ENCODE data around the gene ESYT1. TPM values are rescaled to one million over a fixed set of nuclear protein-coding genes. Genes with fewer than 3 reads are reported as not detected.

The ESYT1 gene
- total RNA-seq, 4 donors from 2014 or later: 128 to 234 (median 167) TPM

DNA sequence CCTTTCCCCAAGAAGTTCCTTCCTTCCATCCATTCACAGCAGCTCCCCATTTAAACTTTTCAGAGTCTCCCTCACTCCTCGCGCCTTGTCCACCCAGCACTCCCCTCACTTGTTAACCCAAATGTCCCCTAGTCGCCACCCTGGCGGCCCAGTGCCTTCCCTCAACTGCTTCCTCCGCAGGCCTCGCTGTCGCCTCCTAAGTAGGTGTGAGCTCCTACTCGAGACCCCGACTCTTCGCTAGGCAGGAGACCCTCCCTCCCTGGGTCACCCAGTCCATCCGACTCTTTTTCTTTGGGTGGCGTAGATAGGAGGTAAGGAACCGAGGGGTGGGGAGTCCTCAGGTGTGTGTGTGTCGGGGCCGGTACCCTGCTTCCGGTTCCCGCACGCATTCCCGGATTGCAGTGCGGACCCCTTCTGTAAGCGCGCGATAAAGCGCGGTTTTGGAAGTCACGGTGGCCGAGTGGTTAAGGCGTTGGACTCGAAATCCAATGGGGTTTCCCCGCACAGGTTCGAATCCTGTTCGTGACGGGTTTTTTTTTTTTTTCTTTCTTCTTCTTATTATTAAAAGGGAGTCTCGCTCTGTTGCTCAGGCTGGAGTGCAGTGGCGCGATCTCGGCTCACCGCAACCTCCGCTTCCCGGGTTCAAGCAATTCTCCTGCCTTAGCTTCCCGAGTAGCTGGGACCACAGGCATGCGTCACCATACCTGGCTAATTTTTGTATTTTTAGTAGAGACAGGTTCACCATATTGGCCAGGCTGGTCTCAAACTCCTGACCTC, 62.0 kb downstream of the ESYT1 start:
- peak; percentile 57 for ATAC-seq
- Histone ChIP-seq H3K36me3 (peaks cover 0 to 20% of the 10 kb centered on the region in 2 donors), H3K9me3 (no peaks in the 10 kb centered on the region), H3K4me1 (peaks cover 0 to 34% (median 18%) of the 10 kb centered on the region in 3 donors), H3K27ac (peak overlapping the region; percentile 92 to 97 (median 94)), H3K27me3 (no peaks in the 10 kb centered on the region), H3K4me3 (peak overlapping the region; percentile 56 to 94)
- TF ChIP-seq, protein P1, sequence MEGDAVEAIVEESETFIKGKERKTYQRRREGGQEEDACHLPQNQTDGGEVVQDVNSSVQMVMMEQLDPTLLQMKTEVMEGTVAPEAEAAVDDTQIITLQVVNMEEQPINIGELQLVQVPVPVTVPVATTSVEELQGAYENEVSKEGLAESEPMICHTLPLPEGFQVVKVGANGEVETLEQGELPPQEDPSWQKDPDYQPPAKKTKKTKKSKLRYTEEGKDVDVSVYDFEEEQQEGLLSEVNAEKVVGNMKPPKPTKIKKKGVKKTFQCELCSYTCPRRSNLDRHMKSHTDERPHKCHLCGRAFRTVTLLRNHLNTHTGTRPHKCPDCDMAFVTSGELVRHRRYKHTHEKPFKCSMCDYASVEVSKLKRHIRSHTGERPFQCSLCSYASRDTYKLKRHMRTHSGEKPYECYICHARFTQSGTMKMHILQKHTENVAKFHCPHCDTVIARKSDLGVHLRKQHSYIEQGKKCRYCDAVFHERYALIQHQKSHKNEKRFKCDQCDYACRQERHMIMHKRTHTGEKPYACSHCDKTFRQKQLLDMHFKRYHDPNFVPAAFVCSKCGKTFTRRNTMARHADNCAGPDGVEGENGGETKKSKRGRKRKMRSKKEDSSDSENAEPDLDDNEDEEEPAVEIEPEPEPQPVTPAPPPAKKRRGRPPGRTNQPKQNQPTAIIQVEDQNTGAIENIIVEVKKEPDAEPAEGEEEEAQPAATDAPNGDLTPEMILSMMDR (IDR thresholded peaks at IDR 0.05): peak in 1 of 4 experiments; percentile 20
- TF ChIP-seq POLR2A (IDR thresholded peaks at IDR 0.05): no peak
- 0 to 1% methylated on average over 1 to 27 of the region's 42 CpGs for WGBS, 2 donors (ENCODE audit: low coverage in 1 of 2)

DNA sequence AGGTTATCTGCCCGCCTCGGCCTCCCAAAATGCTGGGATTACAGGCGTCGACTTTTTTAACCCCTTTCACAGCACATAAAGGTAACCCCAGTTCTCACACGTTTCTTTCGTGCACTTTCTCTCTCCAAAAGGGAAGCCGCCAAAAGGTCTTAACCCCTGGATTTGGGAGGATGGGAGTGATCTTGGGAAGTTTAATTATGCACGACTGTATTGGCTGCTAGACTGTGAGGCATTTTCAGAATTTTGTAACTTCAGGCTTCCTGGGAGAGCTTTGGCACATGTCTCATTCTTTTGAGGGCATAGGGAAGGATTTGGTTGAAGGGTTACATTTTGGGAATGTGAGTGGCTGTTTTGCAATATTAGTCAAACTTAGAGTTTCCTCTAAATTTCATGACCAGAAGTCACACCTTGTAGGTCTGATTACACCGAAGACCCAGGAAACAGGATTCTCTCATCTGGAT, 62.7 kb downstream of the ESYT1 start:
- Histone ChIP-seq H3K4me1 (peaks cover 0 to 34% (median 18%) of the 10 kb centered on the region in 3 donors), H3K36me3 (peaks cover 0 to 14% of the 10 kb centered on the region in 2 donors), H3K27me3 (no peaks in the 10 kb centered on the region), H3K9me3 (no peaks in the 10 kb centered on the region), H3K27ac (peak overlapping the region; percentile 92 to 97 (median 94)), H3K4me3 (peak overlapping the region; percentile 56 to 94)
- TF ChIP-seq POLR2A (IDR thresholded peaks at IDR 0.05) (no peak), POLR2AphosphoS5 (IDR thresholded peaks at IDR 0.05) (no peak), EP300 (IDR thresholded peaks at IDR 0.05) (no peak)
- TF ChIP-seq, protein P1 (IDR thresholded peaks at IDR 0.05): no peak
- WGBS, 2 donors (ENCODE audit: low coverage in 1 of 2): 16 to 100% methylated on average over 1 to 9 of the region's 9 CpGs
- ATAC-seq: no peak

DNA sequence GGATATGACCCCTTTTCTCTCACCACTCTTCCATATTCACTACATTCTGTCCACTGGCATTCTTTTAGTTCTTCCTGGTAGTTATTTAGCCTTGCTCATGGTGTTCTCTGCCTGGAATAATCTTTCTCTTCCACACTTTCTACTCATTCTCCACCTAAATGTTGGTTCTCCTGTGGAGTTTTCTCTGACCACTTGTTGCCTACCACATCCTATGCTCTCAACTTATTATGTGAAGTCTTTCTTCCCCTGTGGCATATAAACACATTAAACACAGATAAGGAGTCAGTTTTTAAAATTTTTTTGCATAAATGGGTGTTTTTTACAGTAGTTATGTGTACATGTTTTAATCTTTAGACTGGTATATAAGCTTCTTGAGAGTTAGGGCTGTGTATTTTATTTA, 64.5 kb downstream of the ESYT1 start:
- Histone ChIP-seq H3K27me3 (no peaks in the 10 kb centered on the region), H3K4me3 (no peak overlapping the region), H3K9me3 (no peaks in the 10 kb centered on the region), H3K4me1 (peaks cover 0 to 21% (median 13%) of the 10 kb centered on the region in 3 donors), H3K36me3 (no peaks in the 10 kb centered on the region), H3K27ac (no peak overlapping the region)
- ATAC-seq: no peak
- no peak for TF ChIP-seq POLR2AphosphoS5 (IDR thresholded peaks at IDR 0.05)
- TF ChIP-seq, protein P1 (IDR thresholded peaks at IDR 0.05): no peak
- TF ChIP-seq EP300 (IDR thresholded peaks at IDR 0.05): no peak
- no peak for TF ChIP-seq POLR2A (IDR thresholded peaks at IDR 0.05)

DNA sequence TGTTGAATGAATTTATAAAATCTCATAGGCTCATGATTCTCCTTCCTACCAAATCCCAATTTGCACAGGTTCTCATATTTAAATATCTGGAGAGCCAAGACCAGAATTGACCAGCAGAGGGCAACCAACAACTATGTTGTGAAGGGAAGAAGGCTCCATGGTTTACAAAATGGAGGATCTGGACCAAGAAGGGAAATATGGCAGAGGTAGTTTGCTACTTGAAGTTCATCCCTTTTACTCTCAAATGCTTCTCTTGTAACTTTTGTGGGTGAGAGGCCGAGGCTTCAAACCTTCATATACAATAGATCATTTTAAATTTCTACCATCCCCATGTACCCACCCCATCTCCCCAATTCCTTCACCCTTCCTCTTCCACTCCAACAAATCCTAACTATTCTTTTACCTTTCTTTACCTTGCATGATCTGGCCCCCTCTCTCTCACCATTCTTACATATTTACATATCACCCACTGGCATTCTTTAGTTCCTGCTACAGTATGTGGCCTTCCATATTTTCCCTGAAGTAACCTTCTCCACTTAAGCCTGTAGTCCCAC, 65.0 kb downstream of the ESYT1 start:
- Histone ChIP-seq H3K27me3 (no peaks in the 10 kb centered on the region), H3K9me3 (no peaks in the 10 kb centered on the region), H3K4me3 (no peak overlapping the region), H3K36me3 (no peaks in the 10 kb centered on the region), H3K27ac (no peak overlapping the region), H3K4me1 (peaks cover 0 to 16% (median 9%) of the 10 kb centered on the region in 3 donors)
- TF ChIP-seq POLR2AphosphoS5 (IDR thresholded peaks at IDR 0.05) (no peak), POLR2A (IDR thresholded peaks at IDR 0.05) (no peak), EP300 (IDR thresholded peaks at IDR 0.05) (no peak)
- TF ChIP-seq, protein P1 (IDR thresholded peaks at IDR 0.05): peak; percentile 80 to 93 (median 86)
- 15% methylated on average over 1 of the region's 1 CpG; no CpG with 5 or more reads in 1 of the 2 donors for WGBS, 2 donors (ENCODE audit: low coverage in 1 of 2)
- no peak for ATAC-seq

Other genes with a start within 250 kb of the ESYT1 start
- gene PYM1, start 200.4 kb upstream of the ESYT1 start, total RNA-seq: 10 to 100 TPM; 20.8 to 30.2 (median 26.8) TPM
- gene DGKA, start 197.1 kb upstream of the ESYT1 start, total RNA-seq: 10 to 100 TPM; 21.9 to 80.3 (median 37.4) TPM
- gene PMEL, start 162.2 kb upstream of the ESYT1 start, total RNA-seq: 1 to 10 TPM in 1 of 4 donors, under 1 TPM in 2, not detected in 1; 0.20 to 4.7 (median 0.67) TPM
- 10 to 100 TPM; 22.1 to 54.4 (median 31.2) TPM for gene CDK2, start 161.4 kb upstream of the ESYT1 start, total RNA-seq
- gene RAB5B, start 154.2 kb upstream of the ESYT1 start, total RNA-seq: 100 to 1,000 TPM; 113 to 169 (median 142) TPM
- gene SUOX, start 131.0 kb upstream of the ESYT1 start, total RNA-seq: 10 to 100 TPM; 17.3 to 30.7 (median 24.0) TPM
- gene IKZF4, start 107.2 kb upstream of the ESYT1 start, total RNA-seq: 1 to 10 TPM; 5.1 to 7.3 (median 6.5) TPM
- gene RPS26, start 86.3 kb upstream of the ESYT1 start, total RNA-seq: 1,000 to 10,000 TPM in 2 of 4 donors, 100 to 1,000 TPM in 2; 295 to 1,263 (median 759) TPM
- gene ERBB3, start 48.1 kb upstream of the ESYT1 start, total RNA-seq: 10 to 100 TPM; 17.3 to 41.1 (median 22.3) TPM
- 100 to 1,000 TPM in 3 of 4 donors, 10 to 100 TPM in 1; 99.4 to 115 (median 110) TPM for gene PA2G4, start 23.7 kb upstream of the ESYT1 start, total RNA-seq
- gene RPL41, start 11.6 kb upstream of the ESYT1 start, total RNA-seq: 1,000 to 10,000 TPM; 1,487 to 4,346 (median 2,874) TPM
- gene ZC3H10, start 10.0 kb upstream of the ESYT1 start, total RNA-seq: 1 to 10 TPM; 5.0 to 7.4 (median 5.8) TPM
- gene MYL6B, start 24.3 kb downstream of the ESYT1 start, total RNA-seq: 10 to 100 TPM; 14.3 to 57.9 (median 28.0) TPM
- gene MYL6, start 30.1 kb downstream of the ESYT1 start, total RNA-seq: 1,000 to 10,000 TPM; 5,300 to 6,545 (median 5,874) TPM
- gene SMARCC2, start 61.2 kb downstream of the ESYT1 start, total RNA-seq: 100 to 1,000 TPM in 1 of 4 donors, 10 to 100 TPM in 3; 76.5 to 109 (median 85.1) TPM
- 100 to 1,000 TPM in 2 of 4 donors, 10 to 100 TPM in 2; 63.7 to 119 (median 102) TPM for gene RNF41, start 93.7 kb downstream of the ESYT1 start, total RNA-seq
- gene NABP2, start 96.1 kb downstream of the ESYT1 start, total RNA-seq: 10 to 100 TPM; 23.7 to 34.7 (median 28.8) TPM
- 1 to 10 TPM in 1 of 4 donors, not detected in 3; 1.7 TPM for gene SLC39A5, start 101.8 kb downstream of the ESYT1 start, total RNA-seq
- 10 to 100 TPM; 12.9 to 37.8 (median 15.6) TPM for gene ANKRD52, start 130.1 kb downstream of the ESYT1 start, total RNA-seq
- 10 to 100 TPM in 3 of 4 donors, 1 to 10 TPM in 1; 9.3 to 18.4 (median 12.5) TPM for gene COQ10A, start 138.7 kb downstream of the ESYT1 start, total RNA-seq
- gene CS, start 172.1 kb downstream of the ESYT1 start, total RNA-seq: 100 to 1,000 TPM; 102 to 174 (median 103) TPM
- 10 to 100 TPM; 55.7 to 82.0 (median 65.2) TPM for gene CNPY2, start 187.7 kb downstream of the ESYT1 start, total RNA-seq
- gene PAN2, start 205.7 kb downstream of the ESYT1 start, total RNA-seq: 10 to 100 TPM; 12.6 to 73.6 (median 30.3) TPM
- not detected for gene IL23A, start 210.6 kb downstream of the ESYT1 start, total RNA-seq
- gene STAT2, start 231.8 kb downstream of the ESYT1 start, total RNA-seq: 10 to 100 TPM; 55.4 to 94.6 (median 82.7) TPM
- not detected for gene APOF, start 234.6 kb downstream of the ESYT1 start, total RNA-seq